Small intestine (tissue), 7 donors: ENCODE data around the gene STPG1. TPM values are rescaled to one million over a fixed set of nuclear protein-coding genes. Genes with fewer than 3 reads are reported as not detected.

Experiments used
- DNase-seq, 2 donors: peaks; one replicate each; pipeline versions ENCODE4 v3.0.0 to v3.0.0-alpha.2; 2013
- FAIRE-seq: peaks from 2 replicates; lab custom pipeline; 2012; peaks lifted over from hg19 to GRCh38; lab: Jason Lieb, UNC
- H3K27ac ChIP-seq, 3 donors: one replicate each; pipeline ENCODE4 v1.5.1; 2013; ENCODE audit warnings: low read length in 2 of 3, mild to moderate bottlenecking in 2 of 3, control low read depth in 1 of 3, inconsistent platforms in 1 of 3, low read depth in 1 of 3, moderate library complexity in 1 of 3
- H3K27me3 ChIP-seq, 3 donors: one replicate each; pipeline ENCODE4 v1.6.1; 2013; ENCODE audit warnings: low read length in 3 of 3, inconsistent platforms in 1 of 3; ENCODE audit not compliant: control insufficient read depth in 3 of 3, insufficient read depth in 3 of 3
- H3K36me3 ChIP-seq, 3 donors: one replicate each; pipeline ENCODE4 v1.6.1; 2013; ENCODE audit warnings: low read length in 3 of 3, inconsistent platforms in 1 of 3, low read depth in 1 of 3, mild to moderate bottlenecking in 1 of 3, moderate library complexity in 1 of 3; ENCODE audit not compliant: control insufficient read depth in 3 of 3, insufficient read depth in 2 of 3
- H3K4me1 ChIP-seq, 3 donors: one replicate each; pipeline ENCODE4 v1.6.1; 2013; ENCODE audit warnings: low read length in 2 of 3, inconsistent platforms in 1 of 3, low read depth in 1 of 3, mild to moderate bottlenecking in 1 of 3, moderate library complexity in 1 of 3; ENCODE audit not compliant: control insufficient read depth in 3 of 3, insufficient read depth in 2 of 3
- H3K4me3 ChIP-seq, 3 donors: one replicate each; pipeline ENCODE4 v1.5.1; 2013; ENCODE audit warnings: low read length in 3 of 3, control low read depth in 1 of 3, inconsistent platforms in 1 of 3, low read depth in 1 of 3, mild to moderate bottlenecking in 1 of 3, moderate library complexity in 1 of 3
- H3K9me3 ChIP-seq, 2 donors: one replicate each; pipeline ENCODE4 v1.6.1; 2013; ENCODE audit warnings: low read depth in 1 of 2, low read length in 1 of 2; ENCODE audit not compliant: control insufficient read depth in 2 of 2, insufficient read depth in 1 of 2
- WGBS, 3 donors: extraction: QIAGEN DNeasy Blood & Tissue Kit; methylation state at CpG; one replicate each; pipeline ENCODE4 v1.1.7; 2013; 5-methylcytosine and 5-hydroxymethylcytosine counted together
- polyA plus RNA-seq, 4 donors: library from polyadenylated mRNA; stranded (reverse) in 3 of 4; unstranded in 1 of 4; fragments of 200-250 nt in 3 of 4; fragments of 120-200 nt in 1 of 4; gene quantifications; one replicate each; pipeline versions ENCODE4 v1.2.1 to v1.2.3, GENCODE V29; 2013
- donor health status: healthy with polysubstance abuse.
- donor health status: control.
- donor health status: control.
- donor health status: Bipolar disorder and iron deficiency.
- donor health status: healthy.

STPG1 gene
- polyA plus RNA-seq, 4 donors = 5.7 to 10.3 (median 6.5) TPM

DNA sequence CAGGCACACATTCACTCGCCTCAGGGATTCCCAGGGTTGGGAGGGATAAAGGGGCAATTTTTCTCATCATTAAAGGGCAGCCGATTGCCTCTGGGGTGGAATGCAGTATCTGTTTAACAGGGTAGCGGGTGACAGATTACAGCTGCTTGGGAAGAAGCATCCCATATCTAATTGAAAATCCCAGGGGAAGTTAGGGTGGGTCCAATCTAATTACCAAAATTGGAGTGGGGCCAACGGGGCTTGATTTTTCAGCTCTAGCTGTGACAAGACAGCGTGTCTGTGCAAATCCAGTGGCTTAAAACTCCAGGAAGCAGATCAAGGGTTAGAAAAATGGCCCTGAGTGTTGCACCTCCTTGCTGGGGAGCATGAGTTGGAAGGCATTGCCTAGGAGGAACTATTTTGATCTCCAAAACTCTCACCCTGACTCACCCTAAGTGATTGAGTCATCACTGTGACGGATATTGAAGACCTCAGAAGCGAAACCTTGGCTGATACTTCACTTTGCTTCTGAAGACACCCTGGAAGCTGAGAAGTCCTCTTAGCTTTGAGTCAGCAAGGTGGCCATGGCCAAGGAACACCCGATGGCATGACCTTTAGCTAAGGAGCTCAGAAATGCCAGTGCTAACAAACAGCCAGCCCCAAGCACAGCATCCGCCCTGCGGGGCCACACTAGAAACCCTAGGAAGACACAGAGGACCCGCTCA lies 48.5 kb downstream of the STPG1 start:
- peaks cover 0 to 29% (median 0%) of the 10 kb centered on the region in 3 donors for H3K36me3 ChIP-seq
- no peak overlapping the region for H3K4me3 ChIP-seq
- H3K9me3 ChIP-seq = no peaks in the 10 kb centered on the region
- 72 to 78% (median 73%) methylated on average over 11 of the region's 11 CpGs for WGBS, 3 donors
- no peak for DNase-seq
- no peaks in the 10 kb centered on the region for H3K27me3 ChIP-seq
- FAIRE-seq = no peak
- peaks cover 0 to 5% (median 0%) of the 10 kb centered on the region in 3 donors for H3K4me1 ChIP-seq
- H3K27ac ChIP-seq = no peak overlapping the region

DNA sequence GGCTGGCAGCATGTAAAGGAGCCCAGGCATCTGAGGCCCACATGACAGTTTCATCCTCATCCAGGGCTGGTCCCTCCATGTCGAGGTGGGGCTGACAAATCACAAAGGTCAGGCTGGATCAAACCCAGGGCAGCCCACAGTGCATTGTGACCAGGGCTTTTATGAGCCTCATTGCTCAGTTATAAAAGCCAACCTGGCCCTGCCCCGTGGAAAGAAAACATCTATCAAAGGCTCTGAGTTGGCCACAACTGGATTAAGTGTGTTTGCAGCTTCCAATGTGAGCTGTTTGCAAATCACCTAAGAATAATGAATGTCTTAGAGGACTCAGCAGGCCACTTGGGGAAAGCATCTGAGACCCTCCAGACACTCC lies 49.0 kb downstream of the STPG1 start:
- FAIRE-seq (no peak), DNase-seq (peak in 1 of 2 donors; percentile 32)
- peaks cover 0 to 34% (median 0%) of the 10 kb centered on the region in 3 donors for H3K36me3 ChIP-seq
- no peak overlapping the region for H3K27ac ChIP-seq
- no peak overlapping the region for H3K4me3 ChIP-seq
- H3K4me1 ChIP-seq = peaks cover 0 to 5% (median 0%) of the 10 kb centered on the region in 3 donors
- no peaks in the 10 kb centered on the region for H3K9me3 ChIP-seq
- H3K27me3 ChIP-seq = no peaks in the 10 kb centered on the region
- 16 to 39% (median 29%) methylated on average over 2 of the region's 2 CpGs for WGBS, 3 donors

DNA sequence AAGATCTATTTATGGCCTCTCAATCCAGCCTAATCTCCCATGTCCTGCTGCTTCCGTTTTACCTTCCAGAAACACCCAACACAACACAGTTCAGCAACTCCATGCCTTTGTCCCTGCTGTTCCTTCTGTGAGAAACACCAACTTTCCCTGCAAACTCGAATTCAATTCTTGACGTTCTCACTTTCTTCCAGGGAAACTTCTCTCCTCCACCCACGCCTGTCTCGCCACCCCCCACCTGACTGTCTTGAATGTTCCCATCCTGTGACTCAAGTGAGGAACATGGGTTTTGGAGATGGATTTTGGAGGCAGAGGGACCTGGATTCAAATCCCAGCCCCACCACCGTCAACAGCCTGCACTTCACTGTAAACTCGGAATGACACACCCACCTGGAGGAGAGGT lies 49.6 kb downstream of the STPG1 start:
- Histone ChIP-seq H3K9me3 (no peaks in the 10 kb centered on the region), H3K27ac (no peak overlapping the region), H3K36me3 (peaks cover 0 to 40% (median 0%) of the 10 kb centered on the region in 3 donors), H3K4me3 (no peak overlapping the region), H3K27me3 (no peaks in the 10 kb centered on the region), H3K4me1 (peaks cover 0 to 5% (median 0%) of the 10 kb centered on the region in 3 donors)
- WGBS, 3 donors = 83 to 88% (median 87%) methylated on average over 7 of the region's 7 CpGs
- DNase-seq (no peak), FAIRE-seq (no peak)

DNA sequence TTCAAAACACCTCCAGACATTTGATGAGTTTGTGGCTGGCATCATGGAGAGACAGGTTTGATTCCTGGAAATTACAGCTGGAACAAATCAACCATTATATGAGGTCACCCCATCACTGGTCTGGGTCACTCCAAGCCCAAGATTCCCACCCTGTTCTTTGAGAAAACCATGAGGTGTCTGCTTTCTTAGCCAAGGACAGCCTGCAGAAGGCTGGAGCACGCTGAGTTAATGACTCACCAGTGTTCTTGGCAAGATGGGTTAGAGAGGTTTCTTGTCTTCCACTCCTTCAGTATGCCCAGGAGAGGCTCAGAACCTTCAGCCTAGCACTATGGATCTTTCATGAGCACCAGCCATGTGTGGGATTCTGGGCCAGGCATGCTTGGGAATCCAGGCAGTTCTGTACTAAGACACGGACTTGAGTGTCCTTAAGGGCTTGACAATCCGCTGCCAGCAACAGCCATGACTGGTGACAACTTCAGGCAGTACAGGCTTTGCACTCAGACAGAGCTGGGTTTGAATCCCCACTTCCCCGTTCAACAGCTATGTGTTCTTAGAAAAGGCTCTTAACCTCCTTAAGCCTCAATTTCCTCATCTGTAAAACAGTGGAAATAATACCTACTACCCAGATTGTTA lies 50.5 kb downstream of the STPG1 start:
- Histone ChIP-seq H3K27me3 (no peaks in the 10 kb centered on the region), H3K9me3 (no peaks in the 10 kb centered on the region), H3K36me3 (peaks cover 0 to 45% (median 0%) of the 10 kb centered on the region in 3 donors), H3K27ac (no peak overlapping the region), H3K4me1 (peaks cover 0 to 5% (median 0%) of the 10 kb centered on the region in 3 donors), H3K4me3 (no peak overlapping the region)
- 76 to 82% (median 78%) methylated on average over 4 of the region's 4 CpGs for WGBS, 3 donors
- no peak for FAIRE-seq
- DNase-seq = no peak

DNA sequence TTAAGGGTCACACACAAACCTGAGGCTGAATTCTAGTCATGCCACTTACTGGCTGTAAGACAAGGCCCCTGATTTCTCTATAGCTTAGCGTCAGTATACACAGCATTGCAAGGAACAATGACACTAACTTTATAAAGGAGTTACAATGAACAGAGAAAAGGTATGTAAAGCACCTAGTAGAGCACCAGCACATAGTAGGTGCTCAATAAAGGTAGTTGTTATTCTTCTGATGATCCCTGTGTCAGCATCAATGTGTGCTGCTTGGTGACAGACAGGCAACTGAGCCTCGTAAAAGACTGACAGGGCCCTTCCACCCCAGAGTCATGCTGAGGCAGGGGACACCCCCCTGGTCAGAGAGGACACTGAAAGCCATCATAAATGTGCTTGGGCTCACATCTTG lies 51.2 kb downstream of the STPG1 start:
- FAIRE-seq = no peak
- WGBS, 3 donors = 92 to 100% (median 95%) methylated on average over 2 of the region's 2 CpGs

DNA sequence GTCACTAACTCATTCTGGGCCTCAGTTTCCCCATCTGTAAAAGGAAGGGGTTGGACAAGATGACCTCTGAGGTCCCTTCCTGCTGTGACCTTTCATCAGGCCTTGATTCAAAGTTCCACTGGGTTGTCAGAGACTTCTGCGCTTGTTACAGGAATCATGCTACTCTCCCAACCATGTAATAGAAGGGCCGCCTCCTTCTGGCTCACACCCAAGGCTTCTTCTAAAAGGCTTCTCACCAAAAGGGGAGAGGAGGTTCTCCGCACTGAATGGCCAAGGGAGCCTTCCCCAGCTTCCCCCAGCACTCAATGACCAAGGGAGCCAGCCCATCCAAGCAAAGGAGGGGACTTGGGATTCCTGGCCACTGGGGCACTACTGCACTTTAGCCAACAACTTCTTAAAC lies 51.8 kb downstream of the STPG1 start:
- Histone ChIP-seq H3K36me3 (peaks cover 0 to 51% (median 5%) of the 10 kb centered on the region in 3 donors), H3K4me3 (no peak overlapping the region), H3K4me1 (peaks cover 0 to 5% (median 0%) of the 10 kb centered on the region in 3 donors), H3K9me3 (no peaks in the 10 kb centered on the region), H3K27me3 (no peaks in the 10 kb centered on the region), H3K27ac (no peak overlapping the region)
- DNase-seq (no peak), FAIRE-seq (no peak)
- 94 to 100% (median 97%) methylated on average over 3 of the region's 3 CpGs for WGBS, 3 donors

More for the DNA sequence above, 51.2 kb downstream of the STPG1 start:
- no peak overlapping the region for H3K4me3 ChIP-seq
- H3K36me3 ChIP-seq = peaks cover 0 to 49% (median 4%) of the 10 kb centered on the region in 3 donors
- DNase-seq = no peak
- peaks cover 0 to 5% (median 0%) of the 10 kb centered on the region in 3 donors for H3K4me1 ChIP-seq
- H3K9me3 ChIP-seq = no peaks in the 10 kb centered on the region
- no peaks in the 10 kb centered on the region for H3K27me3 ChIP-seq
- H3K27ac ChIP-seq = no peak overlapping the region

DNA sequence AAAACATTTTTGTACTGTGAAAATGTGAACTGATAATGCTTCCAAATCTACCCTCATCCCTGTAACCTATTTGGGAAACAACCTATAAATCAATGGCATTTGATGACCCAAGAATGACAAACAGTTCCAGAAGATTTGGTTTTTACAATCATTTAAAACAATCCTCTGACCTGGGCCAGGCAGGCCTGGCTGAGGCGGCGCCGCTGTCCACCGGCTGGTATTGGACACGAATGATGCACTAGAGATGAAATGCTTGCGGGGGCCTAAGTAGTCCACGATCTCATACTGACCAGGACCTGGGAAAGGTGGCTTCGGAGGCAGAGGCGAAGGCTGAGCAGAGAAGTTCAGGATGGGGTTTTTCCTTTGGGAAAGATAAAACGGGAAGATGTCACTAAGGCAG lies 52.9 kb downstream of the STPG1 start:
- Histone ChIP-seq H3K27ac (no peak overlapping the region), H3K27me3 (no peaks in the 10 kb centered on the region), H3K9me3 (no peaks in the 10 kb centered on the region), H3K4me1 (peaks cover 0 to 5% (median 0%) of the 10 kb centered on the region in 3 donors), H3K36me3 (peaks cover 0 to 43% (median 5%) of the 10 kb centered on the region in 3 donors), H3K4me3 (no peak overlapping the region)
- 96 to 98% (median 98%) methylated on average over 10 of the region's 10 CpGs for WGBS, 3 donors
- FAIRE-seq (no peak), DNase-seq (no peak)

DNA sequence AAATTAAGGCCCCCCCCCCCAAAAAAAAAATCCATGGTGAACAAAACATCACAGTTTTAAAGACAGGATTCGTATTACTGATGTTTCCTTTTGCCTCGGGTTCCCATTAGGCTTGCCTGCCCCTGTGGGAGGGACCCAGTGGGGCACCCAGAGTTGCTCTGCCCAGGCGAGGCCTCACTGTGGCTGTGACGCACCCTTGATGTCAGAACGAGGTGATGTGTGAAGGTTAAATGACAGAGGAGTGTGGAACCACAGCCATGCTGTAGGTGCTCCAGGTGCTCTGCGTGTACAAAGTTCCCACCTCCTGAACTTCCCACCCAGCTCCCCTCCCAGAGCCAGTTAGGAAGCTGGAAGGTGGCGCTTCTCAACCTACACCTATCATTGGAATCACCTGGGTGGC lies 56.5 kb downstream of the STPG1 start:
- FAIRE-seq (no peak), DNase-seq (no peak)
- Histone ChIP-seq H3K4me1 (no peaks in the 10 kb centered on the region), H3K27me3 (no peaks in the 10 kb centered on the region), H3K27ac (no peak overlapping the region), H3K9me3 (no peaks in the 10 kb centered on the region), H3K4me3 (no peak overlapping the region), H3K36me3 (peaks cover 0 to 40% (median 5%) of the 10 kb centered on the region in 3 donors)
- 90 to 93% (median 90%) methylated on average over 7 of the region's 7 CpGs for WGBS, 3 donors
